Measurements from ENCODE around the gene GM2A.
A peak's percentile ranks its signal among the peaks of the same experiment; 100 is the strongest.
"Not testable (repeated sequence)": the region's sequence is repeated elsewhere in the genome, so short reads cannot be mapped to it uniquely, and the experiment has no call there.

The GM2A gene

GRCh38 chr5:151295138-151295537 is 42.2 kb downstream of the GM2A start:
- DNase-seq: no peak

GRCh38 chr5:151295791-151296477 is 42.9 kb downstream of the GM2A start:
- DNase-seq: no peak

DNA sequence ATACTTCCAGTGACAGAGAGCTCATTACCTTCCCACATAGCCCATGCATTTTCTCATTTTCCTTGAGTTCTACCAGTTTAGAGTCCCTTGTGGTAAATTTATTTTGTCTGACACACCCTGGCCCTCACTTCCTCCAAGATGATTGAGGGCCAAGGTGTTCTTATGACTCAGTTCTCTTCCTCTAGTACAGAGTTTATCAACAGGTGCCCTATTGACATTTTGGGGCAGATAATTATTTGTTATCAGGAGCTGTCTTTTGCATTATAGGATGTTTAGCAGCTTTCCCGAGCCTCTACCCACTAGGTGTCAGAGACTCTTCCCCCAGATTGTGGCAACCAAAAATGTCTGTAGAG is 43.5 kb downstream of the GM2A start:
- DNase-seq: no peak

DNA sequence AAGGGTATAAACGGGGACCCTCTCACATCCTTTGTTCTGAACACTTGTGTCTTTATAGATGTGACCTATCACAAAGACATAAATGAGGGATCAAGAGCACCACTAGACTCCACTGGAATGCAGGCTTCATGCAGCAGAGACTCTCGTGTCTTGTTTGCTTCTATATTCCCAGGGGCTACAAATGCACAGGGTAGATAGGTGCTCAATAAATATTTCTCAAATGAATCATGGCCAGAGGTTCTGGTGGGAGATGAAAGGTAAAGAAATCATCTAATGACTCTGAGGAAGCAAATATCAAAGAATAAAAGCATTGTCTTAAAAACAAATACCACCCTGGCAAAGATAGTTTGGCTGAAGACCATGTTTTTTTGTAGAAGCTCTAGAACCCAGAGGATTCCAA is 44.0 kb downstream of the GM2A start:
- no peak for DNase-seq

DNA sequence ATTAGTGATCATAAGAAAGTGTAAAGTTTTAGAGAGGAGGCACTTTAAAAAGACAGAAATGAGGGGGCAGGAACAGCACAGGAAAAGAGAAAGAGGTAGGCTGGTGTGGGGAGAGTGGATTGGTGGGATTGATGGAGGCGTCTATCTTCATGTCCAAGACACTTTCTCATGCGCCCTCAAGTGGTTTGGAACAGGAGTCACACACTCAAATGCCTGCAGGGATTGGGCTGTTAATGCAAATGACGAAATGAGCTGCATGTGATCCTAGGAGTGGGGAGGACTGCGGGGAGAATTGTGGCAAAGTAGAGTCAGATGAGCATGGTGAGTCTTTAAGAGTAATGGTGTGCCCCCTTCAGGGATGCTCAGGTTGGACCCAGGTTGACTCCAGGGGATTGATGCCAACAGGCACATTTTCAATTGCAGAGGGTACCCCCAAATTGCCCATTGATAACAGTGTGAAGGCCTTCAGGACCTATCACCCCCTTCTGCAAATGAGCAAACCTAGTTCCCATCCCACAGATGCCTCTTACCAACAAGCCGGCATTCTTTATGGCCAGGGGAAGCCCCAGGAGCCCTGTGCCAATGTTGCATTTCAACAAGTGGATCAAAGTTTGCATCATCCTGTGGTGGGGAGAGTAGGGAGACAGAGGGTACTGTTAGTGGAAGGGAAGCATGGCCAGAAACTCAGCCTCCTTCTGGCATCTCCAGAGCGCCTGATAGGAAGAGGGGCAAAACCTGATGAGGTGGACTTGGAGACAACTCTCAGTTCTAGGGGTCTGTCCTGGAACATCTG is 45.3 kb downstream of the GM2A start:
- no peak for DNase-seq

DNA sequence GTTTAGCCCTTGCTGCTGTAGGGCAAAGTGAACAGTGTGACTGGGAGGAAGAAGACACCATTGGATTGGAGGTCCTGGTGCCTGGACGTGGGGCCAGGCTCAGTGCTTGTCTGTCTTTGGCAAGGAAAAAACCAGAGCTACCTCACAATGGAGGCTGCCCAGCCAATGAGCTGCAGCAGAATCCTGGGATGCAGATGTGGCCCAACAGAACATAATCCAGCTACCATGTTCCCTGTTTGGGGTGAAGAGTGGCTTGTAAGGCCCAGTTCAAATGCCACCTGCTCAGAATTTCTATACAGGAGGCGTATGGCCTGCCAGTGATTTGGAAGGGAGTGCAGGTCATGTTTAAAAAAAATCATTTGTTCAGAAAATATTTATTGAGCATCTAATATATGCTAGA is 50.7 kb downstream of the GM2A start, which contains the start of gene SLC36A3:
TSS of gene SLC36A3 (minus strand) at position 101 of the 400 bp plus-strand sequence. CDS start 412 bp downstream, outside the sequence.
- DNase-seq: no peak

DNA sequence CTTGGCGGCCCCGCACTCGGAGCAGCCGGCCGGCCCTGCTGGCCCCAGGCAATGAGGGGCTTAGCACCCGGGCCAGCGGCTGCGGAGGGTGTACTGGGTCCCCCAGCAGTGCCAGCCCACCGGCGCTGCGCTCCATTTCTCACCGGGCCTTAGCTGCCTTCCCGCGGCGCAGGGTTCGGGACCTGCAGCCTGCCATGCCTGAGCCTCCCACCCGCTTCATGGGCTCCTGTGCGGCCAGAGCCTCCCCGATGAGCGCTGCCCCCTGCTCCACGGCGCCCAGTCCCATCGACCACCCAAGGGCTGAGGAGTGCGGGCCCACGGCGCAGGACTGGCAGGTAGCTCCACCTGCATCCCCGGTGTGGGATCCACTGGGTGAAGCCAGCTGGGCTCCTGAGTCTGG is 56.3 kb downstream of the GM2A start:
- not testable (repeated sequence) for DNase-seq

GRCh38 chr5:151309821-151310220 is 56.8 kb downstream of the GM2A start:
- not testable (repeated sequence) for DNase-seq

DNA sequence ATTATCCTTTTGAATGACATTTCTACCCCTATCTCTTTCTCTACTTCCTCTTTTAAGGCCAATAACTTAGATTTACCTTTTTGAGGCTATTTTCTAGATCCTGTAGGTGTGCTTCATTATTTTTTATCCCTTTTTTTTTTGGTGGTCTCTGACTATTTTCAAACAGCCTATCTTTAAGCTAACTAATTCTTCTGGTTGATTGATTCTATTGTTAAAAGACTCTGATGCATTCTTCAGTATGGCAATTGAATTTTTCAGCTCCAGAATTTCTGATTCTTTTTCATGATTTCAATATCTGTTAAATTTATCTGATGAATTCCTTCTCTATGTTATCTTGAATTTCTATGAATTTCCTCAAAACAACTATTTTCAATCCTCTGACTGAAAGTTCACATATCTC is 57.9 kb downstream of the GM2A start:
- DNase-seq: no peak

DNA sequence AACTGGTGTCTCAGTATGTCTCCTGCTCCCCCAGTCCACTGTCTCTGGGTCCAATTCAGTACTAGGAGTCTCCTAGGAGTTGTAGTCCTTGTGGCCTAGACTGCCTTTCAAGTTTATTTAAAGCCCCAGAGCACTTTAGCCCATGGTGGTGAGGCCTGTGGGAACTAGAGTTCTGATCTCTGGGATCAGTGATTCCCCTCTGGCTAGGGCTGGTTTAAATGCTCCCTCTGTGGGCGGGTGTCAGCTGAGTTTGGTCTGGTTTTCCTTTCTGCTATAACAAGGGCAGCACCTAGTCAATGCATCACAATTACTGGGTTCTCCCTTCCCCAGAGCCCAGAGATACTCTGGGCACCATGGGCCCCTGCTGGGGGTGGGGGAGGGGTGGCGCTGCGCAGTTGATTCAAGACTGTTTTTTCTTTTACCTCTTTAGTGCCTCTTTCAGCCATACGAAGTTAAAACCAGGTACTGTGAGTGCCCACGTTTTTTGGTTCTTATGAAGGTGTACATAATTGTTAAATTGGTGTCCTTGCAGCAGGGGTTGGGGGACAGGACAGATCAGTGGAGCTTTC is 59.9 kb downstream of the GM2A start:
- no peak for DNase-seq

DNA sequence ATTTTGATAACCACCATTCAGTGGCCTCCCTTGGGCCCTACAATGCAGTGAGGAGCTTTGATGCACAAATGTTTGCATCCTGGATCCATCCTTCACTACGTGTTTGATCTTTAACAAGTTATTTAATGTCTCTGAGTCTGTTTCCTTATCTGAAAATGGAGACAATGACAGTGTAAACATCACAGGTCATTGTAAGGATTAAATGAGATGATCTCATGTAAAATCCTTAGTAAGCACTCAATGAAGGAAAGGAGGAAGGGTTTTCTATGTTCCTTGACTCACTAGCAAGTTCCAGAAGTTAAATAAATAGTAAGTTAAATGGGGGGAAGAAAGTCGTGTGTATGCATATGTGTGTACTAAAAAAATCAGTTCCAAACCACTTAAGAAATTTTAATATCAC is 60.4 kb downstream of the GM2A start:
- no peak for DNase-seq

- DNase-seq: peak; percentile 34
These were observed 63.1 kb downstream of the GM2A start for GRCh38 chr5:151315998-151316597.

GRCh38 chr5:151317871-151318270 is 64.9 kb downstream of the GM2A start:
- DNase-seq: no peak

- DNase-seq: no peak
These were observed 66.1 kb downstream of the GM2A start for GRCh38 chr5:151318850-151319732.

Measured in NCI-H748 treated with DMSO at 0.1 percent for 48 hours (cell line).